Loucy (cell line): ENCODE data around the gene GDF2.

Experiments
- H2AFZ ChIP-seq: fragments of 200-600 bp; sonication (generic); 2 replicates; pipeline ENCODE4 v1.6.0; 2016; ENCODE audit warnings: antibody characterized with exemption, mild to moderate bottlenecking, low read length, moderate library complexity
- H3F3A ChIP-seq: fragments of 200-600 bp; 2 replicates; pipeline ENCODE4 v1.6.0; 2016; ENCODE audit warnings: antibody characterized with exemption, low read depth, mild to moderate bottlenecking
- H3K27me3 ChIP-seq: fragments of 200-600 bp; sonication (generic); 2 replicates; pipeline ENCODE4 v1.6.1; 2014; ENCODE audit warnings: low read length, mild to moderate bottlenecking; ENCODE audit not compliant: insufficient read depth, poor library complexity, severe bottlenecking
- H3K36me3 ChIP-seq: fragments of 200-600 bp; sonication (generic); 2 replicates; pipeline ENCODE4 v1.6.1; 2016; ENCODE audit warnings: low read length; ENCODE audit not compliant: insufficient read depth
- H3K4me1 ChIP-seq: fragments of 200-600 bp; sonication (generic); 2 replicates; pipeline ENCODE4 v1.5.1; 2014; ENCODE audit warnings: low read length, mild to moderate bottlenecking; ENCODE audit not compliant: insufficient read depth, poor library complexity, severe bottlenecking
- H3K4me2 ChIP-seq: fragments of 200-600 bp; sonication (generic); 2 replicates; pipeline ENCODE4 v1.6.0; 2014; ENCODE audit warnings: antibody characterized with exemption, low read length, low read depth, mild to moderate bottlenecking; ENCODE audit not compliant: poor library complexity, severe bottlenecking
- H3K4me3 ChIP-seq: fragments of 200-600 bp; sonication (generic); 2 replicates; pipeline ENCODE4 v1.5.1; 2014; ENCODE audit warnings: low read length, mild to moderate bottlenecking, mixed read lengths; ENCODE audit not compliant: poor library complexity, severe bottlenecking
- H3K79me2 ChIP-seq: fragments of 200-600 bp; sonication (generic); 2 replicates; pipeline ENCODE4 v1.6.1; 2014; ENCODE audit warnings: low read length; ENCODE audit not compliant: insufficient read depth
- H3K9ac ChIP-seq: fragments of 200-600 bp; sonication (generic); 2 replicates; pipeline ENCODE4 v1.6.0; 2014; ENCODE audit warnings: mild to moderate bottlenecking, low read depth, low read length, moderate library complexity; ENCODE audit not compliant: poor library complexity, severe bottlenecking
- H3K9me2 ChIP-seq: fragments of 200-600 bp; sonication (generic); replicated peaks from 2 replicates; pipeline ENCODE4 v1.6.1; 2016; ENCODE audit warnings: low read depth, low read length, mixed read lengths
- H3K9me3 ChIP-seq: fragments of 200-600 bp; sonication (generic); 2 replicates; pipeline ENCODE4 v1.6.1; 2014; ENCODE audit warnings: mild to moderate bottlenecking, antibody characterized with exemption, low read length, low read depth; ENCODE audit not compliant: insufficient read depth
- H4K20me1 ChIP-seq: fragments of 200-600 bp; sonication (generic); 2 replicates; pipeline ENCODE4 v1.6.0; 2014; ENCODE audit warnings: antibody characterized with exemption, low read length, mild to moderate bottlenecking; ENCODE audit not compliant: insufficient read depth, poor library complexity, severe bottlenecking
- CTCF ChIP-seq: fragments of 200-600 bp; sonication (generic); conservative IDR thresholded peaks from 2 replicates; pipeline ENCODE4 v1.5.1; 2014; ENCODE audit warnings: mild to moderate bottlenecking, antibody characterized with exemption, low read length
- EZH2phosphoT487 ChIP-seq: fragments of 200-600 bp; IDR thresholded peaks from 2 replicates; pipeline ENCODE4 v1.6.1; 2018; ENCODE audit warnings: antibody characterized with exemption, mild to moderate bottlenecking, moderate library complexity, borderline replicate concordance

Gene GDF2

GRCh38 chr10:47283101-47283630, 39.1 kb upstream of the GDF2 start:
- Histone ChIP-seq H3K4me1 (peaks cover 58% of the 10 kb centered on the region), H3K36me3 (no peaks in the 10 kb centered on the region), H3K9me2 (no peaks in the 10 kb centered on the region), H3K9ac (peak overlapping the region; percentile 1), H3F3A (no peaks in the 10 kb centered on the region), H3K4me3 (no peak overlapping the region), H3K4me2 (no peak overlapping the region), H2AFZ (no peak overlapping the region), H3K79me2 (no peaks in the 10 kb centered on the region), H4K20me1 (no peaks in the 10 kb centered on the region), H3K27me3 (no peaks in the 10 kb centered on the region), H3K9me3 (no peaks in the 10 kb centered on the region)
- TF ChIP-seq EZH2phosphoT487 = no peak
- TF ChIP-seq CTCF = no peak

GRCh38 chr10:47283848-47284247, 38.4 kb upstream of the GDF2 start:
- H3K9me2 ChIP-seq = no peaks in the 10 kb centered on the region
- no peaks in the 10 kb centered on the region for H4K20me1 ChIP-seq
- no peaks in the 10 kb centered on the region for H3K27me3 ChIP-seq
- no peak overlapping the region for H3K4me3 ChIP-seq
- H3K4me2 ChIP-seq = no peak overlapping the region
- no peaks in the 10 kb centered on the region for H3K36me3 ChIP-seq
- no peaks in the 10 kb centered on the region for H3F3A ChIP-seq
- peaks cover 51% of the 10 kb centered on the region for H3K4me1 ChIP-seq
- H2AFZ ChIP-seq = no peak overlapping the region
- no peaks in the 10 kb centered on the region for H3K79me2 ChIP-seq
- H3K9ac ChIP-seq = no peak overlapping the region
- no peaks in the 10 kb centered on the region for H3K9me3 ChIP-seq
- TF ChIP-seq EZH2phosphoT487 (no peak), CTCF (no peak)

GRCh38 chr10:47285381-47286115, 36.7 kb upstream of the GDF2 start:
- H2AFZ ChIP-seq = no peak overlapping the region
- peaks cover 43% of the 10 kb centered on the region for H3K4me1 ChIP-seq
- peak overlapping the region; percentile 68 for H3K9ac ChIP-seq
- H3K36me3 ChIP-seq = no peaks in the 10 kb centered on the region
- H3K9me2 ChIP-seq = no peaks in the 10 kb centered on the region
- H3K79me2 ChIP-seq = no peaks in the 10 kb centered on the region
- H3K9me3 ChIP-seq = no peaks in the 10 kb centered on the region
- H3K27me3 ChIP-seq = no peaks in the 10 kb centered on the region
- no peaks in the 10 kb centered on the region for H3F3A ChIP-seq
- TF ChIP-seq EZH2phosphoT487 (no peak), CTCF (no peak)
- H3K4me2 ChIP-seq = peak overlapping the region; percentile 48
- H3K4me3 ChIP-seq = no peak overlapping the region
- no peaks in the 10 kb centered on the region for H4K20me1 ChIP-seq
